ENCODE results near the gene LUM. TPM values are rescaled to one million over a fixed set of nuclear protein-coding genes. Genes with fewer than 3 reads are reported as not detected.

LUM gene
- total RNA-seq, 1 experiment from 2014 or later: not detected

DNA sequence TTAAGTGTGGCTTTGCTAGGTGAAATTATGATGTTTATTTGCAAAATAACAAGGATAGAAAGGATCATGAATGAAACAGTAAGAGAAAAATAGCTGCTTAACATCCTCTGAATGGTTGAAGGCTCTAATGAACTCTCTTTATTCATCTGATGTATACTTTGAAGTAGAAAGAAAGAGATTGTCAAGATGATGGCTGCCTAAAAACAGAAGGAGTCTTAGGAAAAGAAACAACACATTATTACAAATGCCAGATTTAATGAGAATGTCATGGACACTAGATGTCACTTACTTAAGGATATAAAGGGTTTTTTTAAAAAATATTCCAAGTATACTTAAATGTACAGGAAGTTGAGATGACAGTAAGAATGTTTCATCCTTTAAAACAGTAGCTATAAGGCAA, 49.7 kb upstream of the LUM start:
- no peaks in the 10 kb centered on the region for H4K20me1 ChIP-seq (ENCODE audit: control insufficient read depth, insufficient read depth, insufficient read length)
- H2BK12ac ChIP-seq (ENCODE audit: insufficient read length, low read depth, low read length): no peak overlapping the region
- Mint-ChIP-seq H3K36me3 (ENCODE audit: insufficient read depth in 1 of 3, low read depth in 3 of 3) (no peaks in the 10 kb centered on the region), H3K9me3 (no peaks in the 10 kb centered on the region), H3K4me1 (peaks cover 0 to 1% of the 10 kb centered on the region in 2 experiments; a peak in 1 of 4 replicates), H3K27ac (no peak overlapping the region), H3K4me3 (no peak overlapping the region), H3K27me3 (ENCODE audit: low read depth) (no peaks in the 10 kb centered on the region)
- H3T11ph ChIP-seq (ENCODE audit: low read length): no peak overlapping the region
- no peak overlapping the region for H3K4ac ChIP-seq (ENCODE audit: low read depth, low read length)
- H3K9me3 ChIP-seq (ENCODE audit: control insufficient read depth, low read depth, low read length): no peaks in the 10 kb centered on the region
- H3K23me2 ChIP-seq (ENCODE audit: insufficient read length, low read depth, low read length, poor library complexity, severe bottlenecking): no peaks in the 10 kb centered on the region
- no peak overlapping the region for H3K9ac ChIP-seq (ENCODE audit: extremely low read depth, insufficient read length, low read length)
- no peak overlapping the region for H3K56ac ChIP-seq (ENCODE audit: insufficient read length, low read depth, low read length)
- no peaks in the 10 kb centered on the region for H3K79me2 ChIP-seq (ENCODE audit: insufficient read depth, low read length)
- H2BK120ac ChIP-seq (ENCODE audit: low read depth, low read length, poor library complexity, severe bottlenecking): no peak overlapping the region
- no peak overlapping the region for H2AFZ ChIP-seq (ENCODE audit: low read length)
- H2BK5ac ChIP-seq (ENCODE audit: insufficient read length, low read length): no peak overlapping the region
- no peak overlapping the region for H2BK20ac ChIP-seq (ENCODE audit: low read depth, low read length, poor library complexity, severe bottlenecking)
- DNase-seq: no peak
- no peaks in the 10 kb centered on the region for H3K27me3 ChIP-seq (ENCODE audit: insufficient read depth, low read length)
- H3K23ac ChIP-seq (ENCODE audit: insufficient read length, low read depth, low read length): no peak overlapping the region
- TF ChIP-seq CTCF (conservative IDR thresholded peaks at IDR 0.05): no peak
- no peak overlapping the region for H3K18ac ChIP-seq (ENCODE audit: insufficient read length, low read depth, low read length)
- no peaks in the 10 kb centered on the region for H3K79me1 ChIP-seq (ENCODE audit: insufficient read depth, low read depth, low read length, poor library complexity, severe bottlenecking)
- no peak overlapping the region for H4K91ac ChIP-seq (ENCODE audit: insufficient read length, low read depth, low read length)
- H2AK5ac ChIP-seq (ENCODE audit: insufficient read length, low read length): no peak overlapping the region
- no peak overlapping the region for H4K8ac ChIP-seq (replicated peaks; ENCODE audit: insufficient read length, low read depth, low read length)
- H4K5ac ChIP-seq (ENCODE audit: insufficient read length, low read depth, low read length): no peak overlapping the region
- H3K14ac ChIP-seq (ENCODE audit: insufficient read depth, low read length): no peak overlapping the region
- H3K4me1 ChIP-seq (ENCODE audit: insufficient read depth, low read length): no peaks in the 10 kb centered on the region; the same call in 1 of the 2 replicates
- H2BK15ac ChIP-seq (ENCODE audit: low read depth, low read length): no peak overlapping the region
- H3K4me2 ChIP-seq (ENCODE audit: insufficient read depth, insufficient read length, low read length): no peak overlapping the region
- H3K27ac ChIP-seq (ENCODE audit: insufficient read length, low read depth, low read length): no peak overlapping the region

Measured in H9 (cell line).